ENCODE data around the gene USP15. TPM values are rescaled to one million over a fixed set of nuclear protein-coding genes. Genes with fewer than 3 reads are reported as not detected.

USP15 gene
- total and polyA plus RNA-seq, 12 donors = 25.9 to 148 (median 64.9) TPM

- H3K27ac ChIP-seq = no peak overlapping the region
- DNase-seq = no peak
These were observed 45.4 kb upstream of the USP15 start for GRCh38 chr12:62214846-62215245.

GRCh38 chr12:62215506-62215905 lies 44.7 kb upstream of the USP15 start:
- Histone ChIP-seq H3K36me3 (replicated peaks in 1 of 2) (no peaks in the 10 kb centered on the region), H3K27me3 (no peaks in the 10 kb centered on the region), H3K27ac (peak overlapping the region in 1 of 5 donors; percentile 46), H3K4me1 (replicated peaks in 1 of 2) (peaks cover 0 to 13% of the 10 kb centered on the region in 2 donors), H3K4me3 (no peak overlapping the region), H3K9me3 (replicated peaks in 1 of 3) (no peaks in the 10 kb centered on the region)
- no peak for DNase-seq
- intact Hi-C loops (cut with DNase I) = no loop called here
- 38 to 54% (median 47%) methylated on average over 2 of the region's 2 CpGs for WGBS, 4 donors
- TF ChIP-seq CTCF (IDR thresholded peaks at IDR 0.05) (no peak), POLR2A (IDR thresholded peaks at IDR 0.05) (no peak)

More at GRCh38 chr12:62214846-62215245, 45.4 kb upstream of the USP15 start:
- H3K9me3 ChIP-seq (replicated peaks in 1 of 3) = no peaks in the 10 kb centered on the region
- H3K4me1 ChIP-seq (replicated peaks in 1 of 2) = peaks cover 0 to 15% of the 10 kb centered on the region in 2 donors
- H3K27me3 ChIP-seq = no peaks in the 10 kb centered on the region
- intact Hi-C loops (cut with DNase I) = no loop called here
- no peak for TF ChIP-seq POLR2A (IDR thresholded peaks at IDR 0.05)
- TF ChIP-seq CTCF (IDR thresholded peaks at IDR 0.05) = no peak
- H3K36me3 ChIP-seq (replicated peaks in 1 of 2) = no peaks in the 10 kb centered on the region
- H3K4me3 ChIP-seq = no peak overlapping the region

GRCh38 chr12:62217466-62218194 lies 42.6 kb upstream of the USP15 start:
- Histone ChIP-seq H3K36me3 (replicated peaks in 1 of 2) (no peaks in the 10 kb centered on the region), H3K27me3 (no peaks in the 10 kb centered on the region), H3K4me3 (no peak overlapping the region), H3K4me1 (replicated peaks in 1 of 2) (peaks cover 0 to 11% of the 10 kb centered on the region in 2 donors), H3K27ac (no peak overlapping the region), H3K9me3 (replicated peaks in 1 of 3) (no peaks in the 10 kb centered on the region)
- intact Hi-C loops (cut with DNase I) = no loop called here
- 79 to 85% (median 83%) methylated on average over 6 of the region's 6 CpGs for WGBS, 4 donors
- DNase-seq = no peak
- TF ChIP-seq POLR2A (IDR thresholded peaks at IDR 0.05) (no peak), CTCF (IDR thresholded peaks at IDR 0.05) (no peak)

- Histone ChIP-seq H3K9me3 (replicated peaks in 1 of 3) (no peaks in the 10 kb centered on the region), H3K4me1 (replicated peaks in 1 of 2) (peaks cover 0 to 4% of the 10 kb centered on the region in 2 donors), H3K36me3 (replicated peaks in 1 of 2) (no peaks in the 10 kb centered on the region), H3K27me3 (no peaks in the 10 kb centered on the region), H3K27ac (no peak overlapping the region), H3K4me3 (no peak overlapping the region)
- no peak for DNase-seq
- intact Hi-C loops (cut with DNase I) = no loop called here
- TF ChIP-seq POLR2A (IDR thresholded peaks at IDR 0.05) (no peak), CTCF (IDR thresholded peaks at IDR 0.05) (no peak)
These were observed 39.1 kb upstream of the USP15 start for GRCh38 chr12:62221107-62221506.
